Esophagus muscularis mucosa (tissue), 4 donors: Measurements from ENCODE around the gene NDUFB2. TPM values are rescaled to one million over a fixed set of nuclear protein-coding genes. Genes with fewer than 3 reads are reported as not detected.
A peak's percentile ranks its signal among the peaks of the same experiment; 100 is the strongest.
"Not testable (repeated sequence)": the region's sequence is repeated elsewhere in the genome, so short reads cannot be mapped to it uniquely, and the experiment has no call there.

Experiments used
- DNase-seq: peaks from one replicate; pipeline ENCODE4 v3.0.0-alpha.2; 2017; ENCODE audit errors: extremely low spot score
- H3K27ac ChIP-seq, 4 donors: fragments of 200-600 bp; sonication (generic); replicated peaks in 1 of 4; 1 replicate in 3 of 4; 2 replicates in 1 of 4; pipeline ENCODE4 v1.5.1; 2016 to 2019; ENCODE audit warnings: mild to moderate bottlenecking in 1 of 4
- H3K27me3 ChIP-seq, 4 donors: fragments of 200-600 bp; sonication (generic); one replicate each; pipeline versions ENCODE4 v1.5.1 to v1.6.0; 2016 to 2019
- H3K36me3 ChIP-seq, 4 donors: fragments of 200-600 bp; sonication (generic); one replicate each; pipeline ENCODE4 v1.5.1; 2016 to 2019
- H3K4me1 ChIP-seq, 4 donors: fragments of 200-600 bp; sonication (generic); one replicate each; pipeline ENCODE4 v1.5.1; 2016 to 2019
- H3K4me3 ChIP-seq, 4 donors: fragments of 200-600 bp; sonication (generic); 1 replicate in 2 of 4; 2 replicates in 2 of 4; pipeline ENCODE4 v1.5.1; 2016 to 2019; ENCODE audit warnings: mild to moderate bottlenecking in 4 of 4, moderate library complexity in 1 of 4
- H3K9me3 ChIP-seq, 4 donors: fragments of 200-600 bp; sonication (generic); 1 replicate in 3 of 4; 2 replicates in 1 of 4; pipeline ENCODE4 v1.5.1; 2016 to 2019
- CTCF ChIP-seq, 3 experiments: fragments of 200-600 bp in 2 of 3; fragments of 450-650 bp in 1 of 3; sonication (generic) in 2 of 3; IDR thresholded peaks; one replicate each; pipeline ENCODE4 v1.5.1; 2017 to 2019; ENCODE audit warnings: antibody characterized with exemption in 3 of 3, mild to moderate bottlenecking in 2 of 3, moderate library complexity in 1 of 3
- EP300 ChIP-seq: sonication (generic); formaldehyde crosslinking; IDR thresholded peaks from one replicate; pipeline ENCODE4 v1.6.1; 2017; ENCODE audit warnings: antibody characterized with exemption
- POLR2A ChIP-seq: fragments of 450-650 bp; IDR thresholded peaks from one replicate; pipeline ENCODE4 v1.6.1; 2017; ENCODE audit warnings: antibody characterized with exemption, moderate library complexity, mild to moderate bottlenecking, low read depth
- POLR2AphosphoS5 ChIP-seq, 2 donors: sonication (generic); formaldehyde crosslinking; IDR thresholded peaks; one replicate each; pipeline ENCODE4 v1.6.1; 2017; ENCODE audit warnings: antibody characterized with exemption in 2 of 2
- whole genome bisulfite sequencing: methylation state at CpG from one replicate; pipeline ENCODE4 v1.1.5; 2018; 5-methylcytosine and 5-hydroxymethylcytosine counted together
- intact Hi-C: fragments of 100-400 bp; cut with DNase I; formaldehyde crosslinking; loops from one replicate; pipeline ENCODE4 v1.15.1; 2023
- total RNA-seq, 4 donors: library from RNA; depleted of rRNA; stranded (reverse); fragments of >200 nt; gene quantifications; one replicate each; pipeline versions ENCODE4 v1.1.0 to v1.2.1, GENCODE V29; 2016

The NDUFB2 gene
- total RNA-seq, 4 donors from 2014 or later = 235 to 279 (median 262) TPM

- TF ChIP-seq EP300 = no peak
- no peak for TF ChIP-seq POLR2A
- no peak for TF ChIP-seq CTCF (IDR thresholded peaks at IDR 0.05)
- no peak for TF ChIP-seq POLR2AphosphoS5 (IDR thresholded peaks at IDR 0.05)
- WGBS = 29% methylated on average over 23 of the region's 24 CpGs
- no peaks in the 10 kb centered on the region for H3K9me3 ChIP-seq
- peak overlapping the region; percentile 89 to 94 (median 93) for H3K27ac ChIP-seq
- peak overlapping the region; percentile 73 to 99 (median 87) for H3K4me3 ChIP-seq
- intact Hi-C loops = loop anchor here (5.0 to 10.0 kb wide), 2 partner anchors 225 to 317 kb away; partner anchors contain the start of genes BRAF and MRPS33
- no peak for DNase-seq
- peaks cover 29 to 37% (median 34%) of the 10 kb centered on the region in 4 donors for H3K4me1 ChIP-seq
- H3K27me3 ChIP-seq = no peaks in the 10 kb centered on the region
- H3K36me3 ChIP-seq = peaks cover 0 to 24% (median 10%) of the 10 kb centered on the region in 4 donors
These were observed 1.1 kb downstream of the NDUFB2 start for GRCh38 chr7:140697447-140698143.

- DNase-seq = no peak
- WGBS = 76% methylated on average over 8 of the region's 8 CpGs
These were observed 2.0 kb downstream of the NDUFB2 start for GRCh38 chr7:140698477-140698876.

GRCh38 chr7:140702774-140703173, 6.3 kb downstream of the NDUFB2 start:
- DNase-seq = no peak
- WGBS = 85% methylated on average over 10 of the region's 10 CpGs
- Histone ChIP-seq H3K27ac (no peak overlapping the region), H3K27me3 (no peaks in the 10 kb centered on the region), H3K36me3 (peaks cover 11 to 48% (median 44%) of the 10 kb centered on the region in 4 donors), H3K4me1 (peaks cover 18 to 28% (median 20%) of the 10 kb centered on the region in 4 donors), H3K4me3 (no peak overlapping the region), H3K9me3 (no peaks in the 10 kb centered on the region)
- intact Hi-C loops = no loop called here
- TF ChIP-seq POLR2A = no peak
- TF ChIP-seq POLR2AphosphoS5 (IDR thresholded peaks at IDR 0.05) = no peak
- TF ChIP-seq CTCF (IDR thresholded peaks at IDR 0.05) = no peak
- TF ChIP-seq EP300 = no peak

More at GRCh38 chr7:140698477-140698876, 2.0 kb downstream of the NDUFB2 start:
- H3K27ac ChIP-seq = no peak overlapping the region
- H3K4me1 ChIP-seq = peaks cover 29 to 41% (median 34%) of the 10 kb centered on the region in 4 donors
- no peaks in the 10 kb centered on the region for H3K27me3 ChIP-seq
- peaks cover 0 to 23% (median 13%) of the 10 kb centered on the region in 4 donors for H3K36me3 ChIP-seq
- no peaks in the 10 kb centered on the region for H3K9me3 ChIP-seq
- intact Hi-C loops = loop anchor here (5.0 to 10.0 kb wide), 2 partner anchors 224 to 316 kb away; partner anchors contain the start of genes BRAF and MRPS33
- peak overlapping the region in 1 of 4 donors; percentile 86 for H3K4me3 ChIP-seq
- no peak for TF ChIP-seq CTCF (IDR thresholded peaks at IDR 0.05)

- no peak overlapping the region for H3K27ac ChIP-seq
- WGBS = 94% methylated on average over 2 of the region's 2 CpGs
- no peaks in the 10 kb centered on the region for H3K27me3 ChIP-seq
- H3K4me3 ChIP-seq = no peak overlapping the region
- no peaks in the 10 kb centered on the region for H3K9me3 ChIP-seq
- H3K36me3 ChIP-seq = peaks cover 11 to 48% (median 44%) of the 10 kb centered on the region in 4 donors
- TF ChIP-seq CTCF (IDR thresholded peaks at IDR 0.05) = no peak
- H3K4me1 ChIP-seq = peaks cover 4 to 13% (median 6%) of the 10 kb centered on the region in 4 donors
- intact Hi-C loops = no loop called here
- DNase-seq = peak; percentile 60
These were observed 7.7 kb downstream of the NDUFB2 start for GRCh38 chr7:140704205-140704604.

GRCh38 chr7:140707132-140707531, 10.6 kb downstream of the NDUFB2 start:
- intact Hi-C loops = no loop called here
- Histone ChIP-seq H3K27ac (no peak overlapping the region), H3K9me3 (no peaks in the 10 kb centered on the region), H3K4me3 (no peak overlapping the region), H3K27me3 (no peaks in the 10 kb centered on the region), H3K36me3 (peaks cover 11 to 48% (median 44%) of the 10 kb centered on the region in 4 donors), H3K4me1 (peaks cover 0 to 4% (median 0%) of the 10 kb centered on the region in 4 donors)
- TF ChIP-seq CTCF (IDR thresholded peaks at IDR 0.05) (no peak), POLR2A (no peak), POLR2AphosphoS5 (IDR thresholded peaks at IDR 0.05) (no peak), EP300 (no peak)
- WGBS = 93% methylated on average over 5 of the region's 5 CpGs
- DNase-seq = peak; percentile 47

GRCh38 chr7:140708764-140709163, 12.3 kb downstream of the NDUFB2 start:
- DNase-seq, H3K27me3 ChIP-seq, H3K4me3 ChIP-seq, H3K27ac ChIP-seq, H3K9me3 ChIP-seq, intact Hi-C loops, H3K4me1 ChIP-seq: not testable (repeated sequence)
- WGBS = 95% methylated on average over 4 of the region's 4 CpGs
- peaks cover 11 to 37% (median 35%) of the 10 kb centered on the region in 4 donors for H3K36me3 ChIP-seq

- DNase-seq, H3K27ac ChIP-seq, H3K9me3 ChIP-seq, H3K27me3 ChIP-seq, intact Hi-C loops, H3K4me1 ChIP-seq, H3K4me3 ChIP-seq, H3K36me3 ChIP-seq: not testable (repeated sequence)
These were observed 15.9 kb downstream of the NDUFB2 start for GRCh38 chr7:140712392-140712791.
